HL-60 (cell line): Measurements from ENCODE around the gene LRRC31.

ENCODE experiments used
- DNase-seq, 2 experiments: peaks; one replicate each; pipeline ENCODE4 v3.0.0-alpha.2; 2010 to 2020; ENCODE audit warnings: low read depth in 1 of 2, low spot score in 1 of 2
- H3K27ac ChIP-seq: fragments of 250-450 bp; sonication (Bioruptor Pico); replicated peaks from 2 replicates; pipeline ENCODE4 v1.5.1; 2020; ENCODE audit warnings: mild to moderate bottlenecking, moderate library complexity
- H3K27me3 ChIP-seq: fragments of 250-450 bp; sonication (Bioruptor Pico); 2 replicates; pipeline ENCODE4 v1.5.1; 2021; ENCODE audit warnings: mild to moderate bottlenecking, moderate library complexity; ENCODE audit not compliant: insufficient read depth, poor library complexity, severe bottlenecking
- H3K4me3 ChIP-seq: replicated peaks from 2 replicates; pipeline ENCODE4 v1.5.1; 2011; ENCODE audit warnings: mild to moderate bottlenecking, control low read depth, low read length; ENCODE audit not compliant: insufficient read depth
- GABPA ChIP-seq: IDR thresholded peaks from 2 replicates; pipeline ENCODE4 v1.6.1; 2012; ENCODE audit warnings: low read depth
- POLR2AphosphoS5 ChIP-seq: IDR thresholded peaks from 2 replicates; pipeline ENCODE4 v1.6.1; 2012; ENCODE audit warnings: low read depth
- SPI1 ChIP-seq: IDR thresholded peaks from 2 replicates; pipeline ENCODE4 v1.6.1; 2012; ENCODE audit warnings: low read depth, mild to moderate bottlenecking, borderline replicate concordance
- TF ChIP-seq, protein P1 (sequence below): IDR thresholded peaks from one replicate; pipeline ENCODE4 v1.5.1; 2011; ENCODE audit warnings: low read length, control low read depth, inconsistent platforms; ENCODE audit not compliant: insufficient read depth
- TF ChIP-seq, protein P2 (sequence below): IDR thresholded peaks from 2 replicates; pipeline ENCODE4 v1.6.1; 2012; ENCODE audit warnings: low read depth; ENCODE audit not compliant: insufficient replicate concordance

Gene LRRC31

DNA sequence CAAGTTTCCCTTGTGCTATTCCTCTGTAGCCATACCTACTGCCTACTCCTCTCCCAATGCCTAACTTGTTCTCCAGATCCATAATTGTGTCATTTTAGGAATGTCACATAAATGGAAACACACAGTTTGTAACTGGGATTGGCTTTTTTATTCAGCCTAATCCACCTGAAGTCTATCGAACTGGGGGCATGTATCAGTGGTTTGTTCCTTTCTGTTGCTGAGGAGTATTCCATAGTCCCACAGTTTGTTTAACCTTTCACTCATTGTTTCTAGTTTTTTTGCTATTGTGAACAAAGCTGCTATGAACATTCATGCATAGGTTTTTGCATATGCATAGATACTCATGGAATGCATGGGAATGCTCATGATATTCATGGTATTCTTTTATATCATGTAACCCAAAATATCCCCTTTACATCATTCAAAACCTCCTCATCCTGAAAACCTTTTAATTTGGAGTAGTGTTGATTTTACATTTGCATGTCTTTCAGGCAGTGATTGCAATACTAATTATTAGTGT lies 31.2 kb downstream of the LRRC31 start:
- no peak overlapping the region for H3K4me3 ChIP-seq
- no peak for DNase-seq
- H3K27ac ChIP-seq = no peak overlapping the region
- TF ChIP-seq, protein P1, sequence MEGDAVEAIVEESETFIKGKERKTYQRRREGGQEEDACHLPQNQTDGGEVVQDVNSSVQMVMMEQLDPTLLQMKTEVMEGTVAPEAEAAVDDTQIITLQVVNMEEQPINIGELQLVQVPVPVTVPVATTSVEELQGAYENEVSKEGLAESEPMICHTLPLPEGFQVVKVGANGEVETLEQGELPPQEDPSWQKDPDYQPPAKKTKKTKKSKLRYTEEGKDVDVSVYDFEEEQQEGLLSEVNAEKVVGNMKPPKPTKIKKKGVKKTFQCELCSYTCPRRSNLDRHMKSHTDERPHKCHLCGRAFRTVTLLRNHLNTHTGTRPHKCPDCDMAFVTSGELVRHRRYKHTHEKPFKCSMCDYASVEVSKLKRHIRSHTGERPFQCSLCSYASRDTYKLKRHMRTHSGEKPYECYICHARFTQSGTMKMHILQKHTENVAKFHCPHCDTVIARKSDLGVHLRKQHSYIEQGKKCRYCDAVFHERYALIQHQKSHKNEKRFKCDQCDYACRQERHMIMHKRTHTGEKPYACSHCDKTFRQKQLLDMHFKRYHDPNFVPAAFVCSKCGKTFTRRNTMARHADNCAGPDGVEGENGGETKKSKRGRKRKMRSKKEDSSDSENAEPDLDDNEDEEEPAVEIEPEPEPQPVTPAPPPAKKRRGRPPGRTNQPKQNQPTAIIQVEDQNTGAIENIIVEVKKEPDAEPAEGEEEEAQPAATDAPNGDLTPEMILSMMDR = no peak
- TF ChIP-seq, protein P2, sequence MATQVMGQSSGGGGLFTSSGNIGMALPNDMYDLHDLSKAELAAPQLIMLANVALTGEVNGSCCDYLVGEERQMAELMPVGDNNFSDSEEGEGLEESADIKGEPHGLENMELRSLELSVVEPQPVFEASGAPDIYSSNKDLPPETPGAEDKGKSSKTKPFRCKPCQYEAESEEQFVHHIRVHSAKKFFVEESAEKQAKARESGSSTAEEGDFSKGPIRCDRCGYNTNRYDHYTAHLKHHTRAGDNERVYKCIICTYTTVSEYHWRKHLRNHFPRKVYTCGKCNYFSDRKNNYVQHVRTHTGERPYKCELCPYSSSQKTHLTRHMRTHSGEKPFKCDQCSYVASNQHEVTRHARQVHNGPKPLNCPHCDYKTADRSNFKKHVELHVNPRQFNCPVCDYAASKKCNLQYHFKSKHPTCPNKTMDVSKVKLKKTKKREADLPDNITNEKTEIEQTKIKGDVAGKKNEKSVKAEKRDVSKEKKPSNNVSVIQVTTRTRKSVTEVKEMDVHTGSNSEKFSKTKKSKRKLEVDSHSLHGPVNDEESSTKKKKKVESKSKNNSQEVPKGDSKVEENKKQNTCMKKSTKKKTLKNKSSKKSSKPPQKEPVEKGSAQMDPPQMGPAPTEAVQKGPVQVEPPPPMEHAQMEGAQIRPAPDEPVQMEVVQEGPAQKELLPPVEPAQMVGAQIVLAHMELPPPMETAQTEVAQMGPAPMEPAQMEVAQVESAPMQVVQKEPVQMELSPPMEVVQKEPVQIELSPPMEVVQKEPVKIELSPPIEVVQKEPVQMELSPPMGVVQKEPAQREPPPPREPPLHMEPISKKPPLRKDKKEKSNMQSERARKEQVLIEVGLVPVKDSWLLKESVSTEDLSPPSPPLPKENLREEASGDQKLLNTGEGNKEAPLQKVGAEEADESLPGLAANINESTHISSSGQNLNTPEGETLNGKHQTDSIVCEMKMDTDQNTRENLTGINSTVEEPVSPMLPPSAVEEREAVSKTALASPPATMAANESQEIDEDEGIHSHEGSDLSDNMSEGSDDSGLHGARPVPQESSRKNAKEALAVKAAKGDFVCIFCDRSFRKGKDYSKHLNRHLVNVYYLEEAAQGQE = no peak
- TF ChIP-seq SPI1 = no peak
- TF ChIP-seq GABPA = no peak
- no peak for TF ChIP-seq POLR2AphosphoS5
- H3K27me3 ChIP-seq = no peaks in the 10 kb centered on the region

DNA sequence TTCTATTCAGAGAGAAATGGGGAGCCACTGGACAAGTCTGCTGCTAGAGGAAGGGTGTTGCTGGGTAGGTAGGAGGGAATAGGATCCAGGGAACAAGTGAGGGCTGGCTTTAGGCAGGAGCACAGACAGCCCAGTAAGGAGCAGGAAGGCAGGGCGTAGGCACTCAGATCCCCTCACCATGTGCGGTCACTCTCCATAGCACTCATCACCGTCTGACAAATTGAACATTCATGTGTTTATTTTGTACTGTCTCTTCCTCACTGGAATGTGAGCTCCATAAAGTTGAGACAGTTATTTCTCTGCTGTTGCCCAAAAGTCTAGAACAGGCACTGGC lies 32.8 kb downstream of the LRRC31 start:
- no peak overlapping the region for H3K27ac ChIP-seq
- H3K27me3 ChIP-seq = no peaks in the 10 kb centered on the region
- DNase-seq = no peak
- H3K4me3 ChIP-seq = no peak overlapping the region
- TF ChIP-seq, protein P1 = no peak
- TF ChIP-seq POLR2AphosphoS5 (no peak), GABPA (no peak), SPI1 (no peak)
- TF ChIP-seq, protein P2 = no peak

DNA sequence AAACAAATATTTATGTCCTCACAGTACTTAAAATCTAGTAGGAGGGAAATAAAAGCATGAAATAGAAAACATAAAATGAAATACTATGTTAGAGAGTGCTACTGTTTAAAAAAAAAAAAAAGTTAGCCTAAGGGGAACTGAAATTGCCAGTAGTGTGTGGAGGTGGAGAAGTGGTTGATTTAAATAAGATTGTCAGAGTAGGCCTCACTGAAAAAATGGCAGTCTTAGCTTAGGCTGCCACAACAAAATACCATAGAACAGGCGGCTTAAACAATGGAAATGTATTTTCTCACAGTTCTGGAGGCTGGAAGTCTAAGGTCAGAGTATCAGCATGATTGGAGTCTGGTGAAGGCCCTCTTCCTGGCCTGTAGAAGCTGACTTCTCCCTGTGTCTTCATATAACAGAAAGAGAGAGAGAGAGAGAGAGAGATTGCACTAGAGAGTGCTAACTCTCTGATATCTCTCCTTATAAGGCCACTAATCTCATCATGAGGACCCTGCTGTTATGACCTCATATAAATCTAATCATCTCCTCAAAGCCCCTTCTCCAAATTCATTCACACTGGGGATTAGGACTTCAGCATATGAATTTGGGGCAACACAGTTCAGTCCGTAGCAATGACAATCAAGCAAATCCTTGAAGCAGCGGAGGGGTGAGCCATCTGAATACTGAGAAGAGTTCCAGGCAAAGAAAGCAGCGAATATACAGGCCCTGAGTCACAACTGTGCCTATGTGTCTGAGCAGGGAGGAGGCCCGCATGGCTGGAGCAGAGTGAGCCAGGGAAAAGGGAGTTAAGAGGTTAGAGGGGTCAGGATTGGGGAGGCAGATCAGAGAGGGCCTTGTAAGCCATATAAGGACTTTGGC lies 33.4 kb downstream of the LRRC31 start:
- no peak for DNase-seq
- no peaks in the 10 kb centered on the region for H3K27me3 ChIP-seq
- TF ChIP-seq, protein P2 = no peak
- TF ChIP-seq POLR2AphosphoS5 (no peak), SPI1 (no peak), GABPA (no peak)
- TF ChIP-seq, protein P1 = no peak
- H3K4me3 ChIP-seq = no peak overlapping the region
- no peak overlapping the region for H3K27ac ChIP-seq
